B cell (primary cell): Measurements from ENCODE around the gene ZCWPW2.

ENCODE experiments used
- CTCF ChIP-seq: fragments of 200-600 bp; IDR thresholded peaks from one replicate; pipeline ENCODE4 v1.8.0; 2022; ENCODE audit warnings: antibody characterized with exemption, mild to moderate bottlenecking
- EZH2 ChIP-seq: IDR thresholded peaks from 2 replicates; pipeline ENCODE4 v1.6.1; 2012; ENCODE audit warnings: borderline replicate concordance, low read depth, mild to moderate bottlenecking, moderate library complexity, low read length; ENCODE audit not compliant: insufficient read depth, poor library complexity, severe bottlenecking

GRCh38 chr3:28388978-28389377 lies 40.5 kb downstream of the ZCWPW2 start:
- TF ChIP-seq EZH2 (no peak), CTCF (no peak)
